NCI-H748 (cell line): ENCODE measurements around the gene ACTR10.

Source experiments
- DNase-seq: peaks from one replicate; lab custom pipeline; 2025; ENCODE audit not compliant: unreplicated experiment; lab: John Stamatoyannopoulos, UW

Gene ACTR10

DNA sequence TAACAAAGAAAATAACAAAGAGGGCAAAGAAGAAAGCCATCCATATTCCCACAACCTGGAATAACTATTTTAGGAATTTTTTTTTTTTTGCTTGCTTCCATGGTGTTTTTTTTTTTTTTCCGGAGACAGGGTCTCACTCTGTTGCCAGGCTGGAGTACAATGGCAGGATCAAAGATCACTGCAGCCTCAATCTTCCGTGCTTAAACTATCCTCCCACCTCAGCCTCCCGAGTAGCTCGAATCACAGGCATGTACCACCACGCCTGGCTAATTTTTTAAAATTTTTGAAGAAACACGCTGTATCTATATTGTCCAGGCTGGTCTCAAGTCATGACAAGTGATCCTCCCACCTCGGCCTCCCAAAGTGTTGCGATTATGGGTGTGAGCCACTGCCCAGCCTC, 78.2 kb downstream of the ACTR10 start:
- DNase-seq = no peak

DNA sequence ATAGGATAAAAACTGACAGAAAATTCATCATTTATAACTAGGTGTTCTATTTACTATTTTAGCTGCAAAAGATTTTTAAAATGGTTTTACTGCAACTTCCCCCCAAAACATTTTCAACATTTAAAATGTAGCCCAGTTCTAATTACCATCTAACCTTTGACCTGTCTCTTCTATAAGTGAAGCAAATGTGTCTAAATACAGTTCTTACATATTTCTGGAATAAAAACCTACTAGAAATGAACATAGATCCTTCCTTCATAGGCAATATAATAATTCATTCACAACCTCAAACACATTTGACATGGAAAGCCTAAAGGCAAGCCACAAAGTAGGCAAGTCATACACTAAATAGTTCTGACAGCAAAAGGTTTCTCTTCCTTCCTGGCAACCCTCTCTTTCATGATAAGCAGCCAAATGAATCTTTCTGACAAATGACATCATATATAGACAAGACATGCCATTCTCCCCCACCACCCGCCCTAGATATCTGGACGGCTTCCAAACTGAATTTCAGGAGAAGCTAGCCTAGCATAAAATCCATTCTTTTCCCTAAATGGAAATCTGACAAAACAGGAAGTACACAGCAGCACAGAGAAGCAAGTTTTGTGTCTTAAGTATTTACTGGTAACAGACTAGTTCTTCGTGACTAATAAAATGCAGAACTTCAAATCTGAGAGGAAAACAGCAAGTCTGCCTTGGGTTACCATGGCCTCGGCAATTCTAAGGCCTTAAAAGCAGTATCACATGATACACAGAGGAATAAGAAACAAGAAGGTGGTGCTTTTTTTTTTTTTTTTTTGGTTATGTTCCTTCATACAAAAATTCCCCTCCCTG, 81.2 kb downstream of the ACTR10 start:
- no peak for DNase-seq

DNA sequence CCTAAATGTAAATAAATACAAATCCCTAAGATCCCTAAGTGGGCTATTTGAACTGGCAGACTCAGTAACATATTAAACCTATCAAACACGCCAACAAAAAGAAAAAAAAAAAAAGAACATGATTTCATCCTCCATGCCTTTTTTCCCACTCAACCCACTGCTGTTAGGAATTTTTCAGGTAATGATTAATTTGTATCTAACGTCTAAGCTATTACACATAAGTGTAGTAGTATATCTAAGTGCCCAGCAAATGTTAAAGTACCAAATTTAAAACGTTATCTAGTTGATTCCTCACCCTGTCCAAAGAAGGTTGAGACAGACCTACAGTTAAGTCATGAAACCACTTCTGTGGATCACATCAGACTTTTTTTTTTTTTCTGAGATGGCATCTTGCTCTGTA, 82.0 kb downstream of the ACTR10 start:
- no peak for DNase-seq

DNA sequence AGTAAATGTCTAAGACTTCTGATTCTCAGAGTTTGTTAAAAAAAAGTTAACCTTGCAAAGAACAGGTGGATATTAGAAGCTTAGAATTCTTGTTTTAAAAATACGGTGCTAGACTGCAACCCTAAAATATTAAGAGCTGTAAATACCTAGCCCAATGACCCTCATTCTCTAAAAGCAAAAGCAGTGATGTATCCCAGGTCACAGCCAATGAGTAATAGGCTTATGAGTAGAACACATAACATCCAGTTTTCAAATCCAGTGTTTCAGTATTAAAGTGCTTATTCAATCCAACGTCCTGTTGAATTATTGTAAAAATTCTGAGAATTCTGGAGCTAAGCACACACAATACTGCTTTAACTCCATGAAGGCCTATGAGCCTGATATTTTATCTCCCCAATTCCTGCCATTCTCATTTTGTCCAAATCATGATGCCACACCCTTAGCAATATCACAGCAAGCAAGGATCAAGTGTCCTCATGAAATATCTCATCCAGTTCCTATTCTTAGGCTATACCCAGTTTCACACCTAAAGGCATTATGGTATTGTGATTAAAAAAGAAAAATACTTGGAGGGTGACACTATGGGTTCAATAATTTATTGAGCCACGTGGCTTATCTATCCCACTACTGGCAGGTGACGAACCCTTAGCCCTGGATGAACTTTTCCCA, 83.1 kb downstream of the ACTR10 start:
- DNase-seq = no peak

DNA sequence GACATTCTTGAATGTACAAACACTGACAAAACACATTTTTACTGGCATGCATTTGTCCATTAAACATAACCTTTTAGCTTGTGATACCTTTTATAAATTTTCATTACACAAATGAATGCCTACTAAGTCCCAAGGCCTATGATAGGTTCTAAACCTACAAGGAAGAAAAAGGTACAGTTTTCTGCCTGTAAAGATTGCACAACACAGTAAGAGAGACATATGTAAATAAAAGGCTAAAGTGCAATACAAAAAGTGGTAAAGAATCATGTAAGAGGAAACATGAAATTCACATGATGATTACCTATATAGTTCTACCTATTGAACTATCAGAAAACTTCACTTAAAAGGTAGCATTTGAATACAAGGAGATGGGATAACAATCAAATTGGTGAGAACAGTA, 83.8 kb downstream of the ACTR10 start:
- DNase-seq = no peak

DNA sequence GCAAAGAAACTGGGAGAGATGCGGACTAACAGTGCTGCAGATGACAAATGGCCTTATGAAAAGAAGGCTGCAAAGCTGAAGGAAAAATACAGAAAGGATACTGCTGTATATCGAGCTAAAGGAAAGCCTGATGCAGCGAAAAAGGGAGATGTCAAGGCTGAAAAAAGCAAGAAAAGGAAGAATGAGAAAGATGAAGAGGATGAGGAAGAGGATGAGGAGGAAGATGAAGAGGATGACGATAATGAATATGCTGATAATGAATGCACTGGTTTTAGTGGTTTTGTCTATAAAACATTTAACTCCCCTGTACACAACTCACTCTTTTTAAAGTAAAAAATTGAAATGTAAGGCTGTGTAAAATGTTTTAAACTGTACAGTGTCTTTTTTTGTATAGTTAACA, 85.2 kb downstream of the ACTR10 start:
- no peak for DNase-seq
